ENCODE results near the gene GGA1.
A peak's percentile ranks its signal among the peaks of the same experiment; 100 is the strongest.

The GGA1 gene

GRCh38 chr22:37623075-37624016 lies 14.7 kb downstream of the GGA1 start:
- TF ChIP-seq, protein P1, sequence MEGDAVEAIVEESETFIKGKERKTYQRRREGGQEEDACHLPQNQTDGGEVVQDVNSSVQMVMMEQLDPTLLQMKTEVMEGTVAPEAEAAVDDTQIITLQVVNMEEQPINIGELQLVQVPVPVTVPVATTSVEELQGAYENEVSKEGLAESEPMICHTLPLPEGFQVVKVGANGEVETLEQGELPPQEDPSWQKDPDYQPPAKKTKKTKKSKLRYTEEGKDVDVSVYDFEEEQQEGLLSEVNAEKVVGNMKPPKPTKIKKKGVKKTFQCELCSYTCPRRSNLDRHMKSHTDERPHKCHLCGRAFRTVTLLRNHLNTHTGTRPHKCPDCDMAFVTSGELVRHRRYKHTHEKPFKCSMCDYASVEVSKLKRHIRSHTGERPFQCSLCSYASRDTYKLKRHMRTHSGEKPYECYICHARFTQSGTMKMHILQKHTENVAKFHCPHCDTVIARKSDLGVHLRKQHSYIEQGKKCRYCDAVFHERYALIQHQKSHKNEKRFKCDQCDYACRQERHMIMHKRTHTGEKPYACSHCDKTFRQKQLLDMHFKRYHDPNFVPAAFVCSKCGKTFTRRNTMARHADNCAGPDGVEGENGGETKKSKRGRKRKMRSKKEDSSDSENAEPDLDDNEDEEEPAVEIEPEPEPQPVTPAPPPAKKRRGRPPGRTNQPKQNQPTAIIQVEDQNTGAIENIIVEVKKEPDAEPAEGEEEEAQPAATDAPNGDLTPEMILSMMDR (IDR thresholded peaks at IDR 0.05; ENCODE audit: control extremely low read depth, extremely low read depth, low read depth, missing control alignments) = peak; percentile 82
- DNase-seq (ENCODE audit: extremely low spot score) = peak; percentile 86
- ChIA-PET POLR2A (no interaction called here), CTCF (interaction anchor here (0.8 to 14.3 kb wide), 11 partner anchors 11 to 282 kb away, joined by 3 to 248 read pairs (median 4); partner anchors contain the start of genes GGA1, MICALL1, NOL12 and SH3BP1)

GRCh38 chr22:37624017-37624365 lies 15.4 kb downstream of the GGA1 start:
- CTCF ChIA-PET = interaction anchor here (0.8 to 14.3 kb wide), 8 partner anchors 11 to 62 kb away, joined by 3 to 248 read pairs (median 11); partner anchors contain the start of genes GGA1, NOL12 and SH3BP1
- no peak for DNase-seq (ENCODE audit: extremely low spot score)
- POLR2A ChIA-PET = no interaction called here
- TF ChIP-seq, protein P1 (IDR thresholded peaks at IDR 0.05; ENCODE audit: control extremely low read depth, extremely low read depth, low read depth, missing control alignments) = no peak

DNA sequence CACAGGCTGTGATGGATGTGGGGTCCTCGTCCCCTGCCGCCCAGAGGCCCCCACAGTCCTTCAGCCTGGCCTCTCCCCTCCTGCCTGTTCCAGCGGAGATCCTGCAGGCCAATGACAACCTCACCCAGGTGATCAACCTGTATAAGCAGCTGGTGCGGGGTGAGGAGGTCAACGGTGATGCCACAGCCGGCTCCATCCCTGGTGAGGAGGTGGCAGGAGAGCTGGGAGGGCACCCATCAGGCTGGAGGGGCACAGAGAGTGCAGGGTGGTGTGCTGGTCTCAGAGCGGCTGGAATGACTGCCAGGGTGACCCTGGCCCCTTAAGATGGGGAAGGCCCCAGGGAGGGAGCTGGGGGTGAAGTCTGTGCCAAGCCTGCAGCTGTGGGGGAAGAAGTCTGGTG lies 16.2 kb downstream of the GGA1 start:
- TF ChIP-seq, protein P1 (IDR thresholded peaks at IDR 0.05; ENCODE audit: control extremely low read depth, extremely low read depth, low read depth, missing control alignments) = no peak
- POLR2A ChIA-PET = interaction anchor here (1.6 kb wide), 1 partner anchor 9 kb away, joined by 6 read pairs; no protein-coding TSS in a partner anchor
- CTCF ChIA-PET = interaction anchor here (0.6 to 14.7 kb wide), 9 partner anchors 10 to 58 kb away, joined by 3 to 248 read pairs (median 6); partner anchors contain the start of genes GGA1 and SH3BP1
- no peak for DNase-seq (ENCODE audit: extremely low spot score)

DNA sequence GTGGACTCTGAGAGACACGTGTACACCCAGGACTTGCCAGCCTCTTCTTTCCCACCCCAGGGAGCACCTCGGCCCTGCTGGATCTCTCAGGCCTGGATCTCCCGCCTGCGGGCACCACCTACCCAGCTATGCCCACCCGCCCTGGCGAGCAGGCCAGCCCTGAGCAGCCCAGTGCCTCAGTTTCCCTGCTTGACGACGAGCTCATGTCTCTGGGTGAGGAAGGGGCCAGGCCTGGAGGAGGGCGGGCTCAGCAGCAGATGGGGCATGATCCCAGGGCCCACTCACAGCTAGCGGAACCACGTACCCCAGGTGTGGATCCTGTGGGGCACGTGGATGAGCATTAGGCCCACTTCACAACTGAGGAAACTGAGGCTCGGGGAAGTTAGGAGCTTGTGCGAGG lies 17.1 kb downstream of the GGA1 start:
- ChIA-PET CTCF (interaction anchor here (1.2 to 14.7 kb wide), 7 partner anchors 9 to 57 kb away, joined by 3 to 248 read pairs (median 21); partner anchors contain the start of genes GGA1 and SH3BP1), POLR2A (interaction anchor here (1.6 kb wide), 1 partner anchor 8 kb away, joined by 6 read pairs; no protein-coding TSS in a partner anchor)
- TF ChIP-seq, protein P1 (IDR thresholded peaks at IDR 0.05; ENCODE audit: control extremely low read depth, extremely low read depth, low read depth, missing control alignments) = no peak
- no peak for DNase-seq (ENCODE audit: extremely low spot score)

DNA sequence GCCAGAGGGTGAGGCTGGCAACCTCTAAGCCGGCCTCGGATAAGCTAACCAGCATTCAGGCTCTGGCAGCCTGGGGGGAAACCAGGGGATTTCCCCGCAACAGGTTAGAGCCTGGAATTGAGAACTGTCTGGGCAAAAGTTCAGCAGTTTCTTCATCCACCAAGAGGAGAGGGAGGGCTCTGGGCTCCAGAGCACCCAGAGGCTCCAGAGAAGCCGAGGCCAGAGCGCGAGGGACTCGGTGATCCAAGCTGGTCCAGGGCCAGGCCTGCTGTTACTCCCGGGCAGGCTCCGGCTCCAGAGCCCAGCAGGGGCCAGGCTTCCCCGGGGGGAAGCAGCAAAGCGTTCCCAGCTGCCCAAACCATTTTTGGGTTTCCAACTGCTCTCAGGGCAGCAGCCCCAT lies 17.5 kb downstream of the GGA1 start:
- POLR2A ChIA-PET = interaction anchor here (1.6 kb wide), 1 partner anchor 8 kb away, joined by 6 read pairs; no protein-coding TSS in a partner anchor
- DNase-seq (ENCODE audit: extremely low spot score) = peak; percentile 43
- TF ChIP-seq, protein P1 (IDR thresholded peaks at IDR 0.05; ENCODE audit: control extremely low read depth, extremely low read depth, low read depth, missing control alignments) = no peak
- CTCF ChIA-PET = interaction anchor here (0.9 to 14.7 kb wide), 6 partner anchors 8 to 55 kb away, joined by 3 to 248 read pairs (median 62); partner anchors contain the start of genes GGA1 and SH3BP1

- ChIA-PET POLR2A (no interaction called here), CTCF (interaction anchor here (0.5 to 14.7 kb wide), 8 partner anchors 8 to 1486 kb away, joined by 3 to 248 read pairs (median 12); partner anchors contain the start of genes GGA1 and SH3BP1)
- no peak for DNase-seq (ENCODE audit: extremely low spot score)
- TF ChIP-seq, protein P1 (IDR thresholded peaks at IDR 0.05; ENCODE audit: control extremely low read depth, extremely low read depth, low read depth, missing control alignments) = no peak
Measured at GRCh38 chr22:37626556-37627075, 18.0 kb downstream of the GGA1 start.
